H9 (cell line): ENCODE measurements around the gene CDHR2. TPM values are rescaled to one million over a fixed set of nuclear protein-coding genes. Genes with fewer than 3 reads are reported as not detected.

Source experiments
- DNase-seq: peaks from one replicate; pipeline ENCODE4 v3.0.0-alpha.2; 2017
- H2AFZ ChIP-seq: one replicate; pipeline ENCODE4 v1.6.1; 2013; ENCODE audit warnings: mild to moderate bottlenecking, low read length, control low read depth, moderate library complexity
- H2AK5ac ChIP-seq: 2 replicates; pipeline ENCODE4 v1.6.1; 2013; ENCODE audit warnings: low read length, control low read depth, mixed read lengths; ENCODE audit not compliant: insufficient read length
- H2BK120ac ChIP-seq: one replicate; pipeline ENCODE4 v1.6.1; 2013; ENCODE audit warnings: low read depth, mild to moderate bottlenecking, low read length, control low read depth, inconsistent platforms; ENCODE audit not compliant: poor library complexity, severe bottlenecking
- H2BK12ac ChIP-seq: 2 replicates; pipeline ENCODE4 v1.6.1; 2013; ENCODE audit warnings: low read length, control low read depth, mixed read lengths, low read depth; ENCODE audit not compliant: insufficient read length
- H2BK15ac ChIP-seq: 2 replicates; pipeline ENCODE4 v1.6.1; 2013; ENCODE audit warnings: low read depth, low read length, control low read depth
- H2BK20ac ChIP-seq: one replicate; pipeline ENCODE4 v1.6.1; 2013; ENCODE audit warnings: low read depth, mild to moderate bottlenecking, low read length, control low read depth, inconsistent platforms; ENCODE audit not compliant: poor library complexity, severe bottlenecking
- H2BK5ac ChIP-seq: 2 replicates; pipeline ENCODE4 v1.6.1; 2013; ENCODE audit warnings: low read length, control low read depth, mixed read lengths; ENCODE audit not compliant: insufficient read length
- H3K14ac ChIP-seq: 2 replicates; pipeline ENCODE4 v1.6.1; 2013; ENCODE audit warnings: low read length, control low read depth; ENCODE audit not compliant: insufficient read depth
- H3K18ac ChIP-seq: 2 replicates; pipeline ENCODE4 v1.6.1; 2013; ENCODE audit warnings: low read depth, mild to moderate bottlenecking, mixed read lengths, low read length, control low read depth; ENCODE audit not compliant: insufficient read length
- H3K23ac ChIP-seq: 2 replicates; pipeline ENCODE4 v1.6.1; 2013; ENCODE audit warnings: low read length, control low read depth, mixed read lengths, low read depth; ENCODE audit not compliant: insufficient read length
- H3K23me2 ChIP-seq: 2 replicates; pipeline ENCODE4 v1.6.1; 2013; ENCODE audit warnings: low read depth, mild to moderate bottlenecking, mixed read lengths, low read length, control low read depth; ENCODE audit not compliant: insufficient read length, poor library complexity, severe bottlenecking
- H3K27ac ChIP-seq: 2 replicates; pipeline ENCODE4 v1.5.1; 2013; ENCODE audit warnings: low read length, control low read depth, mixed read lengths, low read depth; ENCODE audit not compliant: insufficient read length
- H3K27me3 ChIP-seq: 2 replicates; pipeline ENCODE4 v1.6.1; 2013; ENCODE audit warnings: low read length, control low read depth, inconsistent platforms; ENCODE audit not compliant: insufficient read depth
- H3K4ac ChIP-seq: 2 replicates; pipeline ENCODE4 v1.6.1; 2013; ENCODE audit warnings: low read depth, mild to moderate bottlenecking, control low read depth, inconsistent platforms, low read length, moderate library complexity
- H3K4me1 ChIP-seq: 2 replicates; pipeline ENCODE4 v1.6.1; 2013; ENCODE audit warnings: low read length, control low read depth, inconsistent platforms; ENCODE audit not compliant: insufficient read depth
- H3K4me2 ChIP-seq: 2 replicates; pipeline ENCODE4 v1.6.1; 2013; ENCODE audit warnings: low read length, control low read depth, mixed read lengths; ENCODE audit not compliant: insufficient read length, insufficient read depth
- H3K56ac ChIP-seq: 2 replicates; pipeline ENCODE4 v1.6.1; 2013; ENCODE audit warnings: low read depth, mild to moderate bottlenecking, mixed read lengths, low read length, control low read depth; ENCODE audit not compliant: insufficient read length
- H3K79me1 ChIP-seq: 2 replicates; pipeline ENCODE4 v1.6.1; 2013; ENCODE audit warnings: low read depth, mild to moderate bottlenecking, moderate library complexity, low read length, control low read depth, inconsistent platforms; ENCODE audit not compliant: insufficient read depth, poor library complexity, severe bottlenecking
- H3K79me2 ChIP-seq: 2 replicates; pipeline ENCODE4 v1.6.1; 2013; ENCODE audit warnings: low read length, control low read depth, inconsistent platforms; ENCODE audit not compliant: insufficient read depth
- H3K9ac ChIP-seq: 2 replicates; pipeline ENCODE4 v1.6.1; 2013; ENCODE audit warnings: low read length, control low read depth, mixed read lengths; ENCODE audit not compliant: insufficient read length; ENCODE audit errors: extremely low read depth
- H3K9me3 ChIP-seq: one replicate; pipeline ENCODE4 v1.6.1; 2013; ENCODE audit warnings: low read depth, low read length, inconsistent platforms; ENCODE audit not compliant: control insufficient read depth
- H3T11ph ChIP-seq: one replicate; pipeline ENCODE4 v1.6.1; 2013; ENCODE audit warnings: mild to moderate bottlenecking, low read length, control low read depth, inconsistent platforms
- H4K20me1 ChIP-seq: one replicate; pipeline ENCODE4 v1.6.1; 2013; ENCODE audit not compliant: control insufficient read depth, insufficient read length, insufficient read depth
- H4K5ac ChIP-seq: 2 replicates; pipeline ENCODE4 v1.6.1; 2013; ENCODE audit warnings: low read depth, mild to moderate bottlenecking, mixed read lengths, low read length, control low read depth; ENCODE audit not compliant: insufficient read length
- H4K8ac ChIP-seq: replicated peaks from 2 replicates; pipeline ENCODE4 v1.6.1; 2013; ENCODE audit warnings: low read length, control low read depth, mixed read lengths, low read depth; ENCODE audit not compliant: insufficient read length
- H4K91ac ChIP-seq: 2 replicates; pipeline ENCODE4 v1.6.1; 2013; ENCODE audit warnings: low read depth, mild to moderate bottlenecking, moderate library complexity, mixed read lengths, low read length, control low read depth; ENCODE audit not compliant: insufficient read length
- H3K27ac Mint-ChIP-seq, 3 experiments: 2 replicates in 2 of 3; 3 replicates in 1 of 3; pipeline ENCODE4 v1.8.0; 2020 to 2021; ENCODE audit warnings: mixed read lengths in 3 of 3, mild to moderate bottlenecking in 1 of 3, moderate library complexity in 1 of 3
- H3K27me3 Mint-ChIP-seq: 2 replicates; pipeline ENCODE4 v1.8.0; 2021; ENCODE audit warnings: low read depth, mild to moderate bottlenecking, moderate library complexity, mixed read lengths
- H3K36me3 Mint-ChIP-seq, 3 experiments: 2 replicates in 2 of 3; 3 replicates in 1 of 3; pipeline ENCODE4 v1.8.0; 2020 to 2021; ENCODE audit warnings: low read depth in 3 of 3, mixed read lengths in 3 of 3; ENCODE audit not compliant: insufficient read depth in 1 of 3
- H3K4me1 Mint-ChIP-seq, 2 experiments: 2 replicates each; pipeline ENCODE4 v1.8.0; 2020; ENCODE audit warnings: mixed read lengths in 2 of 2
- H3K4me3 Mint-ChIP-seq, 2 experiments: 2 replicates in 1 of 2; 3 replicates in 1 of 2; pipeline ENCODE4 v1.8.0; 2020 to 2021; ENCODE audit warnings: mild to moderate bottlenecking in 2 of 2, mixed read lengths in 2 of 2, moderate library complexity in 1 of 2
- H3K9me3 Mint-ChIP-seq, 2 experiments: 2 replicates in 1 of 2; 3 replicates in 1 of 2; pipeline ENCODE4 v1.8.0; 2020; ENCODE audit warnings: mild to moderate bottlenecking in 2 of 2, mixed read lengths in 2 of 2, moderate library complexity in 1 of 2
- CTCF ChIP-seq: fragments of 200-600 bp; sonication (generic); conservative IDR thresholded peaks from 3 replicates; pipeline ENCODE4 v1.8.0; 2021; ENCODE audit warnings: antibody characterized with exemption, mild to moderate bottlenecking
- WGBS: extraction: QIAGEN DNeasy Blood & Tissue Kit; methylation state at CpG from one replicate; pipeline ENCODE4 v1.1.7; 2013; ENCODE audit warnings: missing lambda C conversion rate, low lambda C conversion rate, mixed read lengths; ENCODE audit not compliant: insufficient read length; ENCODE audit errors: extremely low coverage; 5-methylcytosine and 5-hydroxymethylcytosine counted together
- total RNA-seq: library from RNA; stranded (reverse); gene quantifications from 2 replicates; pipeline ENCODE4 v1.2.1, GENCODE V29; 2021

The CDHR2 gene
- total RNA-seq, 1 experiment from 2014 or later = 0.90 TPM

- no peak overlapping the region for H3K4me3 Mint-ChIP-seq
- TF ChIP-seq CTCF = no peak
- H2AK5ac ChIP-seq = no peak overlapping the region
- no CpG with 5 or more reads among the region's 1 CpG for WGBS
- no peak overlapping the region for H3K4me2 ChIP-seq
- no peaks in the 10 kb centered on the region for H3K27me3 Mint-ChIP-seq
- H4K5ac ChIP-seq = no peak overlapping the region
- H3K9me3 Mint-ChIP-seq = no peaks in the 10 kb centered on the region
- H3K18ac ChIP-seq = no peak overlapping the region
- no peak overlapping the region for H4K91ac ChIP-seq
- H4K20me1 ChIP-seq = peaks cover 4% of the 10 kb centered on the region
- peaks cover 28 to 84% (median 79%) of the 10 kb centered on the region in 3 experiments; a peak in 6 of 7 replicates for H3K36me3 Mint-ChIP-seq
- no peak overlapping the region for H2AFZ ChIP-seq
- H3K14ac ChIP-seq = no peak overlapping the region
- no peaks in the 10 kb centered on the region for H3K79me2 ChIP-seq
- H3K56ac ChIP-seq = no peak overlapping the region
- H3K23me2 ChIP-seq = peaks cover 2% of the 10 kb centered on the region
- no peaks in the 10 kb centered on the region for H3K9me3 ChIP-seq
- H3K23ac ChIP-seq = no peak overlapping the region
- H3K9ac ChIP-seq = no peak overlapping the region
- no peak overlapping the region for H2BK5ac ChIP-seq
- no peaks in the 10 kb centered on the region for H3K4me1 Mint-ChIP-seq
- no peak overlapping the region for H4K8ac ChIP-seq
- no peak overlapping the region for H3T11ph ChIP-seq
- no peak overlapping the region for H3K27ac Mint-ChIP-seq
- H3K4me1 ChIP-seq = no peaks in the 10 kb centered on the region
- H2BK20ac ChIP-seq = no peak overlapping the region
- H3K27ac ChIP-seq = no peak overlapping the region
- H3K79me1 ChIP-seq = no peaks in the 10 kb centered on the region
- H3K4ac ChIP-seq = no peak overlapping the region
- H2BK120ac ChIP-seq = no peak overlapping the region
- H2BK12ac ChIP-seq = no peak overlapping the region
- no peak overlapping the region for H2BK15ac ChIP-seq
- no peak for DNase-seq
- H3K27me3 ChIP-seq = no peaks in the 10 kb centered on the region
Observed at GRCh38 chr5:176501333-176501732, 47.8 kb upstream of the CDHR2 start.
